Immature natural killer cell (primary cell): Measurements from ENCODE around the gene ADAM12. TPM values are rescaled to one million over a fixed set of nuclear protein-coding genes. Genes with fewer than 3 reads are reported as not detected.
"Not testable (repeated sequence)": the region's sequence is repeated elsewhere in the genome, so short reads cannot be mapped to it uniquely, and the experiment has no call there.

Experiments
- DNase-seq, 3 donors: peaks; one replicate each; pipeline ENCODE4 v3.0.0; 2022; ENCODE audit warnings: mixed read lengths in 1 of 3
- H3K27ac Mint-ChIP-seq, 6 donors: one replicate each; pipeline ENCODE4 v1.8.0; 2020; ENCODE audit warnings: mixed read lengths in 6 of 6, mild to moderate bottlenecking in 5 of 6, inconsistent platforms in 4 of 6, moderate library complexity in 3 of 6
- H3K27me3 Mint-ChIP-seq, 3 donors: one replicate each; pipeline ENCODE4 v1.8.0; 2020 to 2021; ENCODE audit warnings: low read depth in 3 of 3, mild to moderate bottlenecking in 3 of 3, mixed read lengths in 3 of 3, moderate library complexity in 3 of 3, inconsistent platforms in 1 of 3
- H3K36me3 Mint-ChIP-seq, 3 donors: one replicate each; pipeline ENCODE4 v1.8.0; 2020; ENCODE audit warnings: mixed read lengths in 3 of 3, inconsistent platforms in 2 of 3, mild to moderate bottlenecking in 2 of 3
- H3K4me1 Mint-ChIP-seq, 2 donors: one replicate each; pipeline ENCODE4 v1.8.0; 2020; ENCODE audit warnings: inconsistent platforms in 2 of 2, mild to moderate bottlenecking in 2 of 2, mixed read lengths in 2 of 2, moderate library complexity in 1 of 2
- H3K4me3 Mint-ChIP-seq, 5 donors: one replicate each; pipeline ENCODE4 v1.8.0; 2020; ENCODE audit warnings: mild to moderate bottlenecking in 5 of 5, mixed read lengths in 5 of 5, inconsistent platforms in 3 of 5, moderate library complexity in 3 of 5
- H3K9me3 Mint-ChIP-seq, 6 donors: one replicate each; pipeline ENCODE4 v1.8.0; 2020; ENCODE audit warnings: mild to moderate bottlenecking in 6 of 6, mixed read lengths in 6 of 6, inconsistent platforms in 4 of 6, moderate library complexity in 3 of 6
- polyA plus RNA-seq, 3 donors: library from polyadenylated mRNA; unstranded; fragments of 300-500 nt; fragmentation: Illumina TruSeq; gene quantifications; one replicate each; pipeline ENCODE4 v1.2.3, GENCODE V29; 2021

The ADAM12 gene
- polyA plus RNA-seq, 3 donors from 2014 or later: 0.07 to 0.11 TPM; not detected in 1

GRCh38 chr10:126059076-126059826 lies 329.0 kb downstream of the ADAM12 start:
- H3K27me3 Mint-ChIP-seq: peaks cover 0 to 14% (median 10%) of the 10 kb centered on the region in 3 donors
- peaks cover 0 to 7% (median 0%) of the 10 kb centered on the region in 3 donors for H3K36me3 Mint-ChIP-seq
- no peak for DNase-seq
- no peak overlapping the region for H3K4me3 Mint-ChIP-seq
- no peaks in the 10 kb centered on the region for H3K9me3 Mint-ChIP-seq
- no peaks in the 10 kb centered on the region for H3K4me1 Mint-ChIP-seq
- H3K27ac Mint-ChIP-seq: no peak overlapping the region

GRCh38 chr10:126058507-126058906 lies 329.8 kb downstream of the ADAM12 start:
- H3K36me3 Mint-ChIP-seq: peaks cover 0 to 7% (median 0%) of the 10 kb centered on the region in 3 donors
- H3K9me3 Mint-ChIP-seq: no peaks in the 10 kb centered on the region
- no peak overlapping the region for H3K4me3 Mint-ChIP-seq
- peaks cover 0 to 14% (median 10%) of the 10 kb centered on the region in 3 donors for H3K27me3 Mint-ChIP-seq
- DNase-seq: no peak
- H3K27ac Mint-ChIP-seq: no peak overlapping the region
- H3K4me1 Mint-ChIP-seq: no peaks in the 10 kb centered on the region

- H3K4me3 Mint-ChIP-seq: no peak overlapping the region
- no peak for DNase-seq
- no peaks in the 10 kb centered on the region for H3K4me1 Mint-ChIP-seq
- no peak overlapping the region for H3K27ac Mint-ChIP-seq
- peaks cover 0 to 7% (median 0%) of the 10 kb centered on the region in 3 donors for H3K36me3 Mint-ChIP-seq
- no peaks in the 10 kb centered on the region for H3K9me3 Mint-ChIP-seq
- H3K27me3 Mint-ChIP-seq: peaks cover 0 to 14% (median 10%) of the 10 kb centered on the region in 3 donors
These were observed 330.2 kb downstream of the ADAM12 start for GRCh38 chr10:126058104-126058503.

DNA sequence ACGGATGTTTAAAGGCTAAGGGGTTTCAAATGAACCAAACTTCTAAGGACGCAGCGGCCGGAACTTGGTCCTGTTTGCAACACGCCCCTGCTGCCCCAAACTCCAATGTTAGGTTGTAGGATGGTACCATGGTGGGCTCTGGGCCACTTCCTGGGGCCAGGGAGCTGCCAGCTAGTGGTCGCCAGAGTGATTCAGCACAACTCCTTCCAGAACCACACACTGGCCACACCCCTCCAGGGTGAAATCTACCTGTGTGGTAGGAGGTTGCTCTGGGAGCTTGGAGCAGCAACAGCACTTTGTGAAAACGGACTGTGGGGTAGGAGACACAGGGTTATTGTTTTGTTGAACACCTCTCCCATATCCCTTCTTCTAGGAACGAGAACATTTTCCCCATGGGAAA lies 330.8 kb downstream of the ADAM12 start:
- Mint-ChIP-seq H3K36me3 (peaks cover 0 to 7% (median 0%) of the 10 kb centered on the region in 3 donors), H3K4me3 (no peak overlapping the region), H3K4me1 (no peaks in the 10 kb centered on the region), H3K27me3 (peaks cover 0 to 14% (median 10%) of the 10 kb centered on the region in 3 donors), H3K27ac (no peak overlapping the region), H3K9me3 (no peaks in the 10 kb centered on the region)
- no peak for DNase-seq

DNA sequence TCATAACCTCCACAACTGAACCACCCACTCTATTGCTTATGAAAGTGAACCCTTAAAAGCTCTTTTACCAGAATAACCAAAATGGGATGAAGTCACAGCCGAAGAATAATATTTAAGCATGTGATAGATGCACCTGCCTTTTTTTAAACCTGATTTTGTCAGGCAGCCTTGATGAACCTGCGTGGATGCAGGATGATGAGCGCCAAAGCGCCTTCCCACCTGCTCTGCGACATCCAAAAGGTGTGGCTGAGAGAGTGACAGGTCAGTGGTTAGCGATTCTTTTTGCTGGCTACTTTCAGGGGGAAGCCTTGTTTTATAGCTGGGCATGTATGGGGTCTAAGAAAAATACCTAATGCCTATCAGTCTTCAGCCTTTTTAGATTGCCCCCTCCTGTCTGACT lies 334.1 kb downstream of the ADAM12 start:
- Mint-ChIP-seq H3K27me3 (peaks cover 2 to 12% (median 11%) of the 10 kb centered on the region in 3 donors), H3K4me1 (no peaks in the 10 kb centered on the region), H3K4me3 (no peak overlapping the region), H3K36me3 (no peaks in the 10 kb centered on the region), H3K9me3 (peaks cover 0 to 1% (median 0%) of the 10 kb centered on the region in 6 donors), H3K27ac (no peak overlapping the region)
- no peak for DNase-seq

DNA sequence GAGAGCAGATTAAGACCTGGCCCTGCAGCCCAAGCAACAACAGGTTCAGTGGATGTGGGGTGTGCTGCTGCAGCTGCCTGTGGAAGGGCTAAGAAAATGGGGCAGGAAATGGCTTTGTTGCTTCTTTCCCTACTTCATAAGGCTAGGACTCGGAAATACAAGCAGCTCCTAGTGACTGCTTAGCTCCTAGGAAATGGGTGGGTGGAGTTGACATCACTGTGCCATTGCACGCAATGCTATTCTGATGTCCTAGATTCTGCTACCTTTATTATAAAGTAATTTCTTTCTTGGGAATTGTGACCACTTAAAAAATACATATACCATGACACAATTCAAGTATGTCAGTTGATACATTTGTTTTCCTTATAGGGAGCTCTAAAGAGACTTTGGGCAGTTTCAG lies 336.1 kb downstream of the ADAM12 start:
- H3K4me1 Mint-ChIP-seq: no peaks in the 10 kb centered on the region
- peaks cover 4 to 6% (median 5%) of the 10 kb centered on the region in 3 donors for H3K27me3 Mint-ChIP-seq
- DNase-seq: no peak
- peaks cover 0 to 1% (median 0%) of the 10 kb centered on the region in 6 donors for H3K9me3 Mint-ChIP-seq
- H3K4me3 Mint-ChIP-seq: no peak overlapping the region
- peak overlapping the region in 2 of 6 donors; percentile 1 to 59 for H3K27ac Mint-ChIP-seq
- H3K36me3 Mint-ChIP-seq: peaks cover 0 to 4% (median 0%) of the 10 kb centered on the region in 3 donors

DNA sequence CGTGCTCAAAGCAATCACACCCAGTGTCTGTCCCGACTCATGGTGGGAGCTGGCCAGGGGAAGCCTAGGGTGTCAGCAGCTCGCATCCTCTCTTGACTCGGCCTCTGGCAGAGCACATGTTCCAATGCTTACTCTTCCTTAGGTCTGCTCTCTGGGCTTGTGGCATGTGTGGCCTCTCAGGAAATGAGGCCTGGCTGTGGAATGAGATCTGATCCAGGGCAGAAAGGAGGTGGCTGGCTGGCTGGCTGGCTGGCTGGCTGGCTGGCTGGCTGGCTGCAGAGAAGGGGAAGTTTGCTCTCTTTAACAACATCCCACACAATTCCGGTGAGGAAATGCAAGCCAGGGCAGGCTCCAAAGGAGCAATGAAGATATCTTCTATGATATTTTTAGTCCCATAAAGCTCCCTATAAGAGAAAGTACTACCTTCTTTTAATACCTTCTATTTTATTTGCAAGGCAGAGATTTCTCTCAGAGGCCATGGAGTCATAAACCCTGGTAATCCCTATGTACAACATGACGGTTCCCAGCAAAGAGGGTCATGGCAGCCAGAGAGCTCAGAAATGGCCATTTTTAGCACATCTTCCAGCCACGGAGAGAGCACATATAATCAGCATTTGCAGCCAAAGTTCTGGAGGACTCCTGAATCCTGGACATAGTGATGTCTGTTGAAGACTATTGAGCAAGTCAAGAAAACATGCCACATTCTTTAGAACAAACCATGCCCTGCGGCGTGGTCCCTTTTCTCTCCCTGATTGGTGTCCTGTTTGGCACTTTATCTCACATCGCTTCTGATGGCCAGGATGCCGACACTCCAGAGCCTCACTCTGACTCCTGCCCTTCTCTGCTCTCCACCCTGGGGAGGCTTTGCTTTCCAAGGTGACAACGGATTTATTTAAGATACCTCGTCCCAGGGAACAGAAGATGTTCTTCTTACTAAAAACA lies 338.2 kb downstream of the ADAM12 start:
- Mint-ChIP-seq H3K4me3 (no peak overlapping the region), H3K27ac (no peak overlapping the region)

DNA sequence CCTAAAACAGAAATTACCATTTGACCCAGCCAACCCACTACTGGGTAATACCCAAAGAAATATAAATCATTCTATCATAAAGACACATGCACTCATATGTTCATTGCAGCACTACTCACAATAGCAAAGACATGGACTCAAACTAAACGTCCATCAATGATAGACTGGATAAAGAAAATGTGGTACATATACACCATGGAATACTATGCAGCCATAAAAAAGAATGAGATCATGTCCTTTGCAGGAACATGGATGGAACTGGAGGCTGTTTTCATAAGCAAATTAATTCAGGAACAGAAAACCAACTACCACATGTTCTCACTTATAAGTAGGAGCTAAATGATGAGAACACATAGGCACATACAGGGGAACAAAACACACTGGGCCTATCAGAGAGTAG lies 340.5 kb downstream of the ADAM12 start:
- peak overlapping the region in 1 of 6 donors; percentile 13 for H3K27ac Mint-ChIP-seq
- H3K27me3 Mint-ChIP-seq: not testable (repeated sequence)

More for the DNA sequence above, 338.2 kb downstream of the ADAM12 start:
- peaks cover 0 to 4% (median 0%) of the 10 kb centered on the region in 3 donors for H3K36me3 Mint-ChIP-seq
- peaks cover 0 to 1% (median 0%) of the 10 kb centered on the region in 6 donors for H3K9me3 Mint-ChIP-seq
- H3K27me3 Mint-ChIP-seq: peaks cover 3 to 4% (median 4%) of the 10 kb centered on the region in 3 donors
- H3K4me1 Mint-ChIP-seq: peaks cover 0 to 3% of the 10 kb centered on the region in 2 donors
- no peak for DNase-seq

GRCh38 chr10:126046831-126047230 lies 341.4 kb downstream of the ADAM12 start:
- Mint-ChIP-seq H3K27ac (no peak overlapping the region), H3K27me3 (peaks cover 8% of the 10 kb centered on the region in 3 donors), H3K4me1 (peaks cover 11 to 21% of the 10 kb centered on the region in 2 donors), H3K9me3 (peaks cover 0 to 1% (median 0%) of the 10 kb centered on the region in 6 donors), H3K36me3 (peaks cover 0 to 4% (median 0%) of the 10 kb centered on the region in 3 donors), H3K4me3 (no peak overlapping the region)
- no peak for DNase-seq

More for the DNA sequence above, 340.5 kb downstream of the ADAM12 start:
- peaks cover 2 to 12% of the 10 kb centered on the region in 2 donors for H3K4me1 Mint-ChIP-seq
- H3K4me3 Mint-ChIP-seq, H3K36me3 Mint-ChIP-seq, H3K9me3 Mint-ChIP-seq, DNase-seq: not testable (repeated sequence)

DNA sequence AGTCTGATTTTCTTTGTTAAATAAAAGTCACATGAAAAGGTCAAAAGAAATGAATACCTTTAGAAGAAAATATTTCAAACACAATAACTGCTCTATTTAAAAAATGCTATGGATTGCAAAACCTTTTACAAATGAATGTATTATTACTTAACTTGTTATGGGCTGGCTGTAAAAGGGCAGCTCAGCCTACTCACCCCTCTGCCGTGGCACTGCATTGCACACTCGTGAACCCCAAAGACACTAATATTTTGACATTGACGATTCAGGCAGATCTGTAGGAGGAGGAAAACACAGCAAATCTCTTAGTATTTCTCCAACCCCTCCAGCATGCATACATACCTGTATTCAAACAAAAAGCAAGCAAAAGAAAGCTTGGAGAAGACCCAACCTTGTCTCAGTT lies 342.4 kb downstream of the ADAM12 start:
- DNase-seq: no peak
- peaks cover 9 to 10% (median 9%) of the 10 kb centered on the region in 3 donors for H3K27me3 Mint-ChIP-seq
- H3K4me1 Mint-ChIP-seq: peaks cover 21 to 31% of the 10 kb centered on the region in 2 donors
- H3K36me3 Mint-ChIP-seq: peaks cover 0 to 4% (median 0%) of the 10 kb centered on the region in 3 donors
- no peak overlapping the region for H3K4me3 Mint-ChIP-seq
- H3K9me3 Mint-ChIP-seq: peaks cover 0 to under 1% (median 0%) of the 10 kb centered on the region in 6 donors
- peak overlapping the region in 1 of 6 donors; percentile 58 for H3K27ac Mint-ChIP-seq

GRCh38 chr10:126043389-126043788 lies 344.9 kb downstream of the ADAM12 start:
- Mint-ChIP-seq H3K27me3 (peaks cover 8 to 9% (median 9%) of the 10 kb centered on the region in 3 donors), H3K4me1 (peaks cover 21 to 34% of the 10 kb centered on the region in 2 donors), H3K27ac (peak overlapping the region in 5 of 6 donors; percentile 71 to 100 (median 99)), H3K9me3 (no peaks in the 10 kb centered on the region), H3K36me3 (no peaks in the 10 kb centered on the region), H3K4me3 (peak overlapping the region in 1 of 5 donors; percentile 28)
- DNase-seq: no peak

DNA sequence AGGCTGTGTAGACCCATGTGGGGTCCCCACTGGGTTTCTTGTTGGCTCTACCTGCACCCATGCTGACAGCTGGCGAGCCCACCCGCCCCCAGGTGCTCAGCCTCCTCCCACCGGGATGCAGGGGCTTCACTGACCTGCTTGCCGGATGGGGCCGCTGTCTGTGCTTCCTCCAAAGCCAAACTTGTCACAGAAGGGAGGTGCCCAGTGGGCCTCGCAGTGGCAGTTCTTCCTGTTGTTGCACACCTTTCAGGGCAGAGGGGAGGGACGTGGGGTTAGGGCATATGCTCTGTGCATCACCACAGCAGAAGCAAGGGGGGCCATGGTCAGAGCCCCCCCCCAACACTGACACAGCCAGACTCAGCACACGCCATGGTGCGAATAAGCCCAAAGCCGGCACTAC lies 345.4 kb downstream of the ADAM12 start:
- H3K27me3 Mint-ChIP-seq: peaks cover 8 to 9% (median 9%) of the 10 kb centered on the region in 3 donors
- peak overlapping the region in 1 of 5 donors; percentile 82 for H3K4me3 Mint-ChIP-seq
- H3K4me1 Mint-ChIP-seq: peaks cover 21 to 34% of the 10 kb centered on the region in 2 donors
- DNase-seq: peak; percentile 17 to 25 (median 18)
- no peaks in the 10 kb centered on the region for H3K36me3 Mint-ChIP-seq
- H3K27ac Mint-ChIP-seq: peak overlapping the region; percentile 35 to 100 (median 98)
- no peaks in the 10 kb centered on the region for H3K9me3 Mint-ChIP-seq

DNA sequence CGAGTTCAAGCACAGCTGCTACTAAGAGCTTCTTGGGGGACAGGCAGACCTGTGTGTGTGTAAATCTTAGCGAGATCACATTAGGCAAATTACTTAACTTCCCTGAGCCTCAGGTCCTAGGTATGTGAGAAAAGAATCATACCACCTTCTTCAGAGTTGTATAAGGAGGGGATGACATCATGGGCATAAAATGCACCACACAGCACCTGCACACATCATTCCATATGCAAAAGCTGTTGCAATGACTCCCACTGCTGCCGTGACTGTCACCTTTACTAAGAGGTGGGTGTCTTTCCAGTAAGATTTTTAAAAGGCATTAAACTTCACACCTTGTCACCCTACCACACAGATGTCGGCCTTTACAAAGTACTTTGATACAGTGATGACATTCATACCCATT lies 345.9 kb downstream of the ADAM12 start:
- no peak for DNase-seq
- Mint-ChIP-seq H3K27ac (peak overlapping the region; percentile 96 to 100 (median 99)), H3K4me1 (peaks cover 21 to 34% of the 10 kb centered on the region in 2 donors), H3K27me3 (peaks cover 8 to 9% (median 9%) of the 10 kb centered on the region in 3 donors), H3K36me3 (no peaks in the 10 kb centered on the region), H3K4me3 (peak overlapping the region; percentile 65 to 83 (median 80)), H3K9me3 (no peaks in the 10 kb centered on the region)
